ENCODE results near the gene RIGI.
"Not testable (repeated sequence)": the region's sequence is repeated elsewhere in the genome, so short reads cannot be mapped to it uniquely, and the experiment has no call there.

- TF ChIP-seq POLR2AphosphoS5, CTCF, POLR2A (IDR thresholded peaks at IDR 0.05): not testable (repeated sequence)
Observed at GRCh38 chr9:32548213-32548612, 22.2 kb upstream of the RIGI start.
